ENCODE data around the gene SPOCK1.

SPOCK1 gene

GRCh38 chr5:137290373-137290772, 208.8 kb downstream of the SPOCK1 start:
- DNase-seq, result no peak

GRCh38 chr5:137289856-137290255, 209.3 kb downstream of the SPOCK1 start:
- DNase-seq, result no peak

GRCh38 chr5:137287569-137287968, 211.6 kb downstream of the SPOCK1 start:
- no peak for DNase-seq

- DNase-seq, result no peak
Measured at GRCh38 chr5:137286025-137286610, 213.0 kb downstream of the SPOCK1 start.

- DNase-seq, result no peak
Measured at GRCh38 chr5:137283801-137284200, 215.3 kb downstream of the SPOCK1 start.

- no peak for DNase-seq
Measured at GRCh38 chr5:137282216-137282615, 216.9 kb downstream of the SPOCK1 start.

- no peak for DNase-seq
Measured at GRCh38 chr5:137281201-137281600, 217.9 kb downstream of the SPOCK1 start.

- DNase-seq, result no peak
Measured at GRCh38 chr5:137280656-137281055, 218.5 kb downstream of the SPOCK1 start.

GRCh38 chr5:137279521-137280231, 219.4 kb downstream of the SPOCK1 start:
- no peak for DNase-seq

- no peak for DNase-seq
Measured at GRCh38 chr5:137278476-137278875, 220.7 kb downstream of the SPOCK1 start.

- DNase-seq, result no peak
Measured at GRCh38 chr5:137275083-137275482, 224.0 kb downstream of the SPOCK1 start.

- DNase-seq, result no peak
Measured at GRCh38 chr5:137273511-137273910, 225.6 kb downstream of the SPOCK1 start.

- no peak for DNase-seq
Measured at GRCh38 chr5:137272831-137273230, 226.3 kb downstream of the SPOCK1 start.

GRCh38 chr5:137269946-137270345, 229.2 kb downstream of the SPOCK1 start:
- DNase-seq, result no peak

- no peak for DNase-seq
Measured at GRCh38 chr5:137269274-137269673, 229.9 kb downstream of the SPOCK1 start.

- DNase-seq, result no peak
Measured at GRCh38 chr5:137268646-137269045, 230.5 kb downstream of the SPOCK1 start.

- no peak for DNase-seq
Measured at GRCh38 chr5:137266186-137266585, 232.9 kb downstream of the SPOCK1 start.

GRCh38 chr5:137265457-137265856, 233.7 kb downstream of the SPOCK1 start:
- no peak for DNase-seq

GRCh38 chr5:137264573-137264972, 234.6 kb downstream of the SPOCK1 start:
- DNase-seq, result no peak

- no peak for DNase-seq
Measured at GRCh38 chr5:137264041-137264440, 235.1 kb downstream of the SPOCK1 start.

GRCh38 chr5:137263371-137264005, 235.6 kb downstream of the SPOCK1 start:
- DNase-seq, result no peak

- DNase-seq, result no peak
Measured at GRCh38 chr5:137262818-137263217, 236.3 kb downstream of the SPOCK1 start.

GRCh38 chr5:137260820-137261695, 238.1 kb downstream of the SPOCK1 start:
- no peak for DNase-seq
